ELR (cell line): ENCODE data around the gene CYB5R4.
A peak's percentile ranks its signal among the peaks of the same experiment; 100 is the strongest.
"Not testable (repeated sequence)": the region's sequence is repeated elsewhere in the genome, so short reads cannot be mapped to it uniquely, and the experiment has no call there.

Source experiments
- DNase-seq: peaks from one replicate; pipeline ENCODE4 v3.0.0-alpha.2; 2015; ENCODE audit warnings: low read depth

The CYB5R4 gene

GRCh38 chr6:83867043-83867442 lies 7.6 kb downstream of the CYB5R4 start:
- no peak for DNase-seq

DNA sequence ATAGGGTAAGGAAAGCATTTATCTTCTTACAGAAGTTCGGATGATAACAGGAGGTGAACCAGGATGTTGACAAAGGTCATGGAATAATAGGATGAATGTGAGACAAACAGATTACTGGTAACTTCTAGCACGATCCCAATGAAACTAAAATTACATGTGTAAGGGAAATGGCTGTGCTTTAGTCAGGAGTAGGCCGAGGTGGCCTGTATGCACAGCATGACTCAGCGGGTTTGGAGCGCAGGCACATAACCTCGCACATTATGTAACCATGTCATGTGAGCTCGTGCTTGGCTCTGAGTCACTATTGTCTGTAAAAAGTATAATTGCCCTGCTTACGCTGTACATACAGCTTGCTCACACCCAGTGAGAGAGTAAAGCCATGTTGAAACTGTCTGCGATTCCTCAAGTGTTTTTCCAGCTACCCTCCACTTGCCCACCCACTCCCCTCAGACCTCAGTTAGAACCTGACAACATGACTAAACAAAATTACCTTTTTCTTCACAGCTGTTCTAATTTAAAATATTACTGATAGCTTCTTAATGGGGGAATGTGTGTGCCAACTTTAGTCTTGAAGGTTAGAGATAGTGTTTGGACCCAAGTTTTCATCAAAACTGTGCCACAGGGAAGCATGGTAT lies 8.2 kb downstream of the CYB5R4 start:
- DNase-seq, result peak; percentile 99

DNA sequence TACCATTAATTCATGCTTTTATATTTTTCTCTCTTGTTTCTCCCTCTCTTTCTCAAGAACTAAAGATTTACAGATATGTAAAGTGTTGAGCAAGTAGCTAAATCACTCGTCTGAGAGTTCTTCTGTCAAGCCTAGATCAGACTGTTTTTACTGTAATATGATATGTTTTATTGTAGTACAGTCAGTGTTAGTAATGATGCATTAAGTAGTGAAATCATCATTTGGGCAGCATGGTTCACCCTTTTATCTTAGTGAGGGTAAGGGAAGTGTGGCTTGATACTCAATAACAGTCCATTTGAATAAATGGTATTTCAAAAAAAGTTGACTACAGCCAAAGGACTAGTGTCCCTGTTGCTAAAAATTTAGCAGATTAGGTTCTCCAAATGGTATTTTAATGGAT lies 9.2 kb downstream of the CYB5R4 start:
- peak; percentile 81 for DNase-seq

DNA sequence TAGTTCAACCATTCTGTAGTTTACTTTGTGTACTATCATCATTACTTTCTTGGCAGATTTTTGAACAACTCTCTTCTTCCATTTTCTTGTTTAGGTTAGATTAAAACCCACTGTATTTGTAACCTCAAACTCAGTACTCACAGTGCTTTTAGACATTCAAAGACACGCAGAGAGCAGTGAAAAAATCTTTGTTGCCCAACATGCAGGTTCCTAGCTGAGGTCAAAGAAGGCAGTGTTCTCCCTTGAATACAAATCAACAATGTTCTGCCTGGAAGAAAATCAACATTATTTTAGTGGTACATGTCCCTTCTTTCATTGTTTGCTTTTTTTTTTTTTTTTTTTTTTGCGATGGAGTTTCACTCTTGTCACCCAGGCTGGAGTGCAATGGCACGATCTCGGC lies 11.2 kb downstream of the CYB5R4 start:
- no peak for DNase-seq

DNA sequence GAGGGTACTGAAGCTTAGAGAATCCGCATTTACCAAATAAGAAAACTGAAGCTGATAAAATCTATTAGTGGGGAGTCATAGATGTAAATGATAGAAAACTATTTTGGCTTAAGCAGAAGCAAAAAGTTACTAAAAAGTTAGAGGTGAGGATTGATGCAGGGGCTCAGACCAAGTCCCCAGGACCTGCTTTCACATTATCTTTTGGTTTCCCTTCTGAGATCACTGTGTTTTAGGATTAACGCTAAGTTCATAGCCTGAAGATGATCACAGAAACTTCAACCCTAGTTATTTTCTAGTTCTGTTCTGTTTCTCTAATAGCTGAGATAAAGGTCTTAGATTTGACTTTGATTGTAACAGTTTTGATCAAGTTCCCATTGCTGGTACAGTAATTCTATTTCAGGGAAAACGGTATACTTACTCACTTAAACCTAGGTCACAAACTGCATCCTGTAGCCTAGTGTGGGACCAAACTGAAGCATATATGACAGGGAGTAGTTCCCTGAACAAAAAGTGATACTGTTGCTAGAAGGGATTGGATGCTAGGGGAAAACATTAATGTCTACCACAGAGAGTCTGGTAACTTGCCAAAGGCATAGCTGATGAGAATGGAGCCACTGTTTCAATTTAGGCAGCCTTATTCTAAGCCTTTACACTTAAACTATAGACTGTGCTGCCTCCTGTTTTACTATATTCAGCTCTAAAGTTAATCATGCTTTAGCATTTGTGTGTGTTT lies 13.1 kb downstream of the CYB5R4 start:
- no peak for DNase-seq

DNA sequence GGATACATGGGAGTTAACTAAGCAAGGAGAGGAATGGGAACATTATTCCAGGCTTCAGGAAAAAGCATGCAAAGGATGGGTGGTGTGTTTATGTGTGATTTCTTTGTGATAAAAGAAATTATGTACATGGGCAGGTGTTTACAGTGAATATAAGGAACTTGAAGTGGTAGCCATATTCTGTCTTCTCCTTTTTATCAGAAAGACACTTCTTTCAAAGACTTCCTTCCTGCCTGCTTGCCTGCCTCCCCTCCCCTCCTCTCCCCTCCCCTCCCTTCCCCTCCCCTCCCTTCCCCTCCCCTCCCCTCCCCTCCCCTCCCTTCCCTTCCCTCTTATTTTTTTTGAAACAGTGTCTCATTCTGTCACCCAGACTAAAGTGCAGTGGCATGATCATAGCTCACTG lies 14.4 kb downstream of the CYB5R4 start:
- no peak for DNase-seq

DNA sequence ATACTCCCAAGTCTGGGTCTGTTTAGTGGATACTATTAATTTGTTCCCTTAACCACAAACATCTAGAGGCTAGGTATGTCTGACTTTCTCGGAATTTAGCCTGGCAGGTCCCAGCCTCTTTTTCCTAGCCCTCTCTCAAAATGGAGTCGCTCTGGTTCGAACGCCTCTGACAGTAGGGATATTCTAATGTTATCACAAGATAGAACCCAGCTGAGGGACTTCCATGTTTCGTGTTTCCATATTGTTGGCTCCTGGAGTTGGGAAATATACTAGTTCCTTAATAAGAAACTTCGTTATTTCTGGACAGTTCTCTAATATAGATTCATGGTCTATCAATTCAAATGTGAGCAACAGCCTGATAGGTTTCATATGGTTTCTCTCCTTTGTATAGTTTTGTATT lies 16.4 kb downstream of the CYB5R4 start:
- no peak for DNase-seq

DNA sequence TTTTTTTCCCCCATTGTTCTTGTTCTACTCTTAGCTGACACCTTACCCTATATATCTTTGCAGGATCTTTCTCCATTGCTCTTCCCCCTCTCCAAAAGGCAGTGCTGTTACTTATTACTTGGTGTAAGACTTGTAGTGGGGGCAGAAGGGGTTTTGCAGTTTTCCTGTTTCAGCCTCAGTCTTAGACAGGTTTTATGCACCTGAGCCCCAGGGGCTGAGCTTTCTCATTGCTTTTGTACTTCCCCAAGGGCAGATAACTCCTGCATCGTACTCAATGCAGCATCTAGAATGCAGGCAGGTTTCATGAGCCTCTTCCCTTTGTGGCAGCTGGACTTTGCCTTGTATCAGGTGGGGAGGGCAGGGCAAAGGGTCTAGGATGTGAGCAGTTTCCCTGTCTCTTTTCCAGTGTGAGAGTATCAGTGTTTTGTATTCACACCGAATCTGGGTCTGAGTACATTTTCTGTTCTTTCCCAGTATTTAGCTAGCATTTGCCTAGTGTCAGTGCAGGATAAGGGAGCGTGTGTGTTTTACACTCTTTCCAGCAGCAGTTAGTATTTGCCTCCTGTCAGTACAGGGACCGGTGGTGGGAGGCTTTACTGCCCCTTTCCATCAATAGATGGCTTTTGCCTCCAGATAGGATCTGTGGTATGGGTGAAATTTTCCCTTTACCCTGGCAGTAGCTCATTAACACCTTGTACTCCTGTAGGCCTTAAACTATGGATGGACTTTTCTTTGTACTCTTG lies 19.6 kb downstream of the CYB5R4 start:
- DNase-seq, result no peak

DNA sequence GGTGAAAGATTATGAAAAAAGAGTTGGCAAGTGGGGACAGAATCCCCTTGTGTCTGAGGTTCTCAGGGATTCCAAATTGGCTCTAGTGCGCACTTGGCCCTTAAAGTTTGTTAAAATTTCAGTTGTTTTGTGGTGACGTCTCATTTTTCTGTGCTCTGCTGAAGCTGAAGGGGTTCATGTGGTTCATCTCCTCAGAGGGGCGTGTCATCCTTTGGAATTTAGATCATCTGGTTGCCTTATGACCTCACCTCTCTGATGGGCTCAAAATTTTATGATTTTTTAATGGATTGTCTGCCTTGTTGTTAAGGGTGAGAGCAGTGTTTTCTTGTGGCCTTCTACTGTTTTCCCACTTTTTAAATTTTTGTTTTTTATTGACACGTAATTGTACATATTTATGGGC lies 20.3 kb downstream of the CYB5R4 start:
- peak; percentile 61 for DNase-seq

- no peak for DNase-seq
Observed at GRCh38 chr6:83883240-83883639, 23.8 kb downstream of the CYB5R4 start.

- DNase-seq, result peak; percentile 74
Observed at GRCh38 chr6:83884523-83884922, 25.0 kb downstream of the CYB5R4 start.

GRCh38 chr6:83885984-83886383 lies 26.5 kb downstream of the CYB5R4 start:
- no peak for DNase-seq

GRCh38 chr6:83889621-83890020 lies 30.1 kb downstream of the CYB5R4 start:
- no peak for DNase-seq

GRCh38 chr6:83890520-83890919 lies 31.0 kb downstream of the CYB5R4 start:
- DNase-seq, result no peak

DNA sequence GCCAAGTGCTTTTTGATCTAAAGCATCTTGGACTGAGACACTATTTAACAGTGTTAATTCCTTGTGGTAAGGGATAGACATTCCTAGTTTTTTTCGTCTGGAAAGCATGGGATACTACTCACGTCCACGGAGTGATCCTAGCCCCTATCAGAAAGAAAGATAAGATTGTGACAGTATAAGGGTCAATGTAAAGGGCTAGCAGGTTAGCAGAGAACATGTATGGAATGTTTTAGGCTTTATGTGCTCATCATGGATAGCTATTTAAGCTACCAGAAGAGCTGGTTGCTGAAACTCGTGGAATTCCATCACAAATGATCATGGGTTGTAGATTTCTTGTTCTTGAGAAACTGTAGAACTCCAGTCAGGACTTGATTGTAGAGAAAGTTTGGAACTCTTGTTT lies 32.1 kb downstream of the CYB5R4 start:
- DNase-seq, result no peak

- DNase-seq, result no peak
Observed at GRCh38 chr6:83893024-83893423, 33.5 kb downstream of the CYB5R4 start.

DNA sequence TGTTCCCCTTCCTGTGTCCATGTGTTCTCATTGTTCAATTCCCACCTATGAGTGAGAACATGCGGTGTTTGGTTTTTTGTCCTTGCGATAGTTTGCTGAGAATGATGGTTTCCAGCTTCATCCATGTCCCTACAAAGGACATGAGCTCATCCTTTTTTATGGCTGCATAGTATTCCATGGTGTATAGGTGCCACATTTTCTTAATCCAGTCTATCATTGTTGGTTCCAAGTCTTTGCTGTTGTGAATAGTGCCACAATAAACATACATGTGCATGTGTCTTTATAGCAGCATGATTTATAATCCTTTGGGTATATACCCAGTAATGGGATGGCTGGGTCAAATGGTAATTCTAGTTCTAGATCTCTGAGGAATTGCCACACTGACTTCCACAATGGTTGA lies 37.6 kb downstream of the CYB5R4 start:
- DNase-seq, result not testable (repeated sequence)

DNA sequence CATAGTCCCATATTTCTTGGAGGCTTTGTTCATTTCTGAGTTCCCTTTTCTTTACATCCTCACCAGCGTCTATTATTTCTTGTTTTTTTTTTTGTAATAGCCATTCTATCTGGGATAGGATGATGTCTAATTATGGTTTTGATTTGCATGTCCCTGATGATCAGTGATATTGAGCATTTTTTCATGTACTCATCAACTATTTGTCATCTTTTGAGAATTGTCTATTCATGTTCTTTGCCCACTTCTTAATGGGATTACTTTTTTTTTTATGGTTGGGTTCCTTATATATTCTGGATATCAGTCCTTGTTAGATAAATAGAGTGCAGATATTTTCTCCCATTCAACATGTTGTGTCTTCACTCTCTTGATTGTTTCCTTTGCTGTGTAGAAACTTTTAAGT lies 42.1 kb downstream of the CYB5R4 start:
- no peak for DNase-seq

DNA sequence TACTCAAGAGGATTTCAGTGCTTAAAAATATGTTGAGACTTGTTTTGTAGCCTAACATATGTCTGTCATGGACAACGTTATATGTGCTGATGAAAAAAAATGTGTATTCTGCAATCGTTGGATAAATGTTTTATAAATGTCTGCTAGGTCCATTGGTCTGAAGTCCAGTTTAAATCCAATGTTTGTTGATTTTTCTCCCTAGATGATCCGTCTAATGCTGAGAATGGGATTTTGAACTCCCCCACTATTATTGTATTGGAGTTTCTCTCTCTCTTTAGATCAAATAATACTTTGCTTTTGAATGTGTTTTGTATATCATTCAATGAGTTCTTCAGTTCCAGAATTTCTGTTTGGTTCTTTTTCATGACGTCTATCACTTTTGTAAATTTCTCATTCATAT lies 44.9 kb downstream of the CYB5R4 start:
- DNase-seq, result no peak

DNA sequence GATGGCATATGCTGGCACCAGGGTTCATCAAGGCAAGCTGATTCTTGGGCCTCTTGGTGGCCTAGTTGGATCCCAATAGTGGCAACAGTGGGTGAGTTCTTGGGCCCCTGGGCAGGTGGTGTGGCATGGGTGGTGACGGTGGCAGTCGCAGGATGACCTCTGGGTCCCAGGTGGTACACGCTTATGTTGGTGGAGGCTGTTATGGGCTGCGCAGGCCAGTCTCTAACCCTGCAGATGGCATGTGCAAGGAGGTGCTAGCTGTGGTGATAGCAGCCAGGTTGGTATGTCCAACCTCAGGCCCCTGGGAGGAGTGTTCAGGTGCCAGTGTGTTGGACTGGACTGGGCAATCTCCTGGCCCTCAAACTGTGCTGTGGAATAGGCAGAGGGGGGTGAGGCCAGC lies 46.2 kb downstream of the CYB5R4 start:
- no peak for DNase-seq

DNA sequence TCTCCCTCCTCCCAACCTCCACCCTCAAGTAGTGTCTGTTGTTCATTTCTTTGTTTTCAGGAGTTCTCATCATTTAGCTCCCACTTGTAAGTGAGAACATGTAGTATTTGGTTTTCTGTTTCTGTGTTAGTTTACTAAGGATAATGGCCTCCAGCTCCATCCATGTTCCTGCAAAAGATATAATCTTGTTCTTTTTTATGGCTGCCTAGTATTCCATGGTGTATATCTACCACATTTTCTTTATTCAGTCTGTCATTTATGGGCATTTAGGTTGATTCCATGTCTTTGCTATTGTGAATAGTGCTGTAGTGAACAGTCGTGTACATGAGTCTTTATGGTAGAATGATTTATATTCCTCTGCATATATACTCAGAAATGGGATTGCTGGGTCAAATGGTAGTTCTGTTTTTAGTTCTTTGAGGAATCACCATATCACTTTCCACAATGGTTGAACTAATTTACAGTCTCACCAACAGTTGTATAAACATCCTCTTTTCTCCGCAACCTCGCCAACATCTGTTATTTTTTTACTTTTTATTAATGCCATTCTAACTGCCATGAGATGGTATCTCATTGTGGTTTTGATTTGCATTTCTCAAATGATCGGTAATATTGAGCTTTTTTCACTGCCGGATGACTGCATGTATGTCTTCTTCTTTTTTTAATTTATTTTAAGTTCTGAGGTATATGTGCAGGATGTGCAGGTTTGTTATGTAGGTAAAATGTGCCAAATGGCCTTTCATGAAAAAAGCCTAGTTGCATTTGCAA lies 48.3 kb downstream of the CYB5R4 start:
- DNase-seq, result not testable (repeated sequence)

DNA sequence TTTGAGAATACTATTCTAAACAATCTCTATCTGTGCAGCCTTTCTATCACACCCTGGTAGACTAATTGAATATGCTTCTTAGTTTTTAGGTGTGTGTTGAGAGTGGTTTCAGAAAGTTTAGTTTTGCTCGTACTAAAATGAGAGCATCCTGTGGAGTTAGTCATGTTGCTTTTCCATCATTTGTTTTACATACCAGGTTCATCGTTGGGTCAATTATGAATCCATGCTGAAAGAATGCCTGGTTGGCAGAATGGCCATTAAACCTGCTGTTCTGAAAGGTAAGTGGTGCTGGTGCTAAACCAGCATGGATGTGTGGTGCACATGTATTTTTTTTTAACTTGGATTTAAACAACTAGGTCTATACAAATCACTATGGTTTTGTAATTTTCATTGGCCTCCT lies 49.3 kb downstream of the CYB5R4 start:
- DNase-seq, result peak; percentile 62

DNA sequence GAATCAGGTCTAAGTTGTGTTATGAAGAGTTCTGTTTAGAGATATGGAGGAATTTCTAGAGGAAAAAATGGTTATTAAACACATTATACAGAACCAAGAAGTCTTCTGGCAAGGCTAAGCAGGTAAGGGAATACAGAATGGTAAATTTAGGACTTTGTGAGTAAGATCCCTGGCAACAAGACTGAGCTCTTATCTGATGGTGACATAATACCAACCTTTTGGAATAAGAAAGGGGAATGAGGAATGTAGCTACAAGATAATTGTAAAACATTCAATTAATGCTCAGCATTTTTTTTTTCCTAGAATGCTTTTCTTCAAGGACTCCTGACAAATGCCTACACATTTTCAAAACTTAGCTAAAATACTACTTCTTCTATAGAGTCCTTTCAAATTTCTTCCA lies 51.8 kb downstream of the CYB5R4 start:
- DNase-seq, result no peak
